Aorta (tissue), 5 donors: ENCODE measurements around the gene DTNB. TPM values are rescaled to one million over a fixed set of nuclear protein-coding genes. Genes with fewer than 3 reads are reported as not detected.
"Not testable (repeated sequence)": the region's sequence is repeated elsewhere in the genome, so short reads cannot be mapped to it uniquely, and the experiment has no call there.

Experiments
- ATAC-seq: fragments of 200-7000 bp; cut with Tn5 transposase; one replicate; pipeline ENCODE4 v1.9.1; 2022; ENCODE audit warnings: moderate library complexity; ENCODE audit not compliant: low FRiP score
- DNase-seq, 2 donors: peaks; one replicate each; pipeline ENCODE4 v3.0.0-alpha.2; 2020
- H3K27ac ChIP-seq, 2 donors: one replicate each; pipeline ENCODE4 v1.5.1; 2013; ENCODE audit warnings: low read length in 2 of 2, mild to moderate bottlenecking in 2 of 2, moderate library complexity in 2 of 2, control low read depth in 1 of 2, inconsistent platforms in 1 of 2, low read depth in 1 of 2
- H3K27me3 ChIP-seq, 2 donors: one replicate each; pipeline ENCODE4 v1.6.1; 2013; ENCODE audit warnings: control low read depth in 1 of 2, low read length in 1 of 2, mild to moderate bottlenecking in 1 of 2, moderate library complexity in 1 of 2; ENCODE audit not compliant: insufficient read depth in 2 of 2, control insufficient read depth in 1 of 2
- H3K36me3 ChIP-seq, 2 donors: one replicate each; pipeline ENCODE4 v1.6.1; 2013; ENCODE audit warnings: control low read depth in 1 of 2, low read length in 1 of 2, mild to moderate bottlenecking in 1 of 2; ENCODE audit not compliant: insufficient read depth in 2 of 2, control insufficient read depth in 1 of 2
- H3K4me1 ChIP-seq, 2 donors: one replicate each; pipeline ENCODE4 v1.6.1; 2013; ENCODE audit warnings: low read length in 2 of 2, control low read depth in 1 of 2, mild to moderate bottlenecking in 1 of 2, moderate library complexity in 1 of 2; ENCODE audit not compliant: insufficient read depth in 2 of 2, control insufficient read depth in 1 of 2
- H3K4me3 ChIP-seq, 2 donors: one replicate each; pipeline ENCODE4 v1.5.1; 2013; ENCODE audit warnings: low read length in 2 of 2, control low read depth in 1 of 2, mild to moderate bottlenecking in 1 of 2
- H3K9me3 ChIP-seq: one replicate; pipeline ENCODE4 v1.6.1; 2013; ENCODE audit warnings: mild to moderate bottlenecking, low read length; ENCODE audit not compliant: control insufficient read depth
- WGBS, 2 donors: extraction: QIAGEN DNeasy Blood & Tissue Kit; methylation state at CpG; one replicate each; pipeline ENCODE4 v1.1.7; 2013; 5-methylcytosine and 5-hydroxymethylcytosine counted together
- intact Hi-C, 2 donors: fragments of 100-400 bp; cut with DNase I; formaldehyde crosslinking; loops; one replicate each; pipeline versions ENCODE4 v1.14.2 to v1.15.0; 2022
- polyA plus RNA-seq, 2 donors: library from polyadenylated mRNA; stranded (reverse); fragments of 200-250 nt; gene quantifications; one replicate each; pipeline ENCODE4 v1.2.3, GENCODE V29; 2013
- total RNA-seq, 2 donors: library from RNA; stranded (reverse); fragmentation: NEBNext Ultra II Directional; extraction: Animal tissue kit (Norgen Biotek cat#: 25700); gene quantifications; one replicate each; pipeline ENCODE4 v1.2.1, GENCODE V29; 2021
- donor health status: healthy with polysubstance abuse.
- donor health status: Bipolar disorder and iron deficiency.
- donor health status: DM: no; HTN: no; CAD: no.
- donor health status: DM: no; HTN: no; CAD: no.
- donor health status: DM: yes; HTN: yes; CAD: no.

The DTNB gene
- total and polyA plus RNA-seq, 4 donors = 14.7 to 33.7 (median 17.1) TPM

DNA sequence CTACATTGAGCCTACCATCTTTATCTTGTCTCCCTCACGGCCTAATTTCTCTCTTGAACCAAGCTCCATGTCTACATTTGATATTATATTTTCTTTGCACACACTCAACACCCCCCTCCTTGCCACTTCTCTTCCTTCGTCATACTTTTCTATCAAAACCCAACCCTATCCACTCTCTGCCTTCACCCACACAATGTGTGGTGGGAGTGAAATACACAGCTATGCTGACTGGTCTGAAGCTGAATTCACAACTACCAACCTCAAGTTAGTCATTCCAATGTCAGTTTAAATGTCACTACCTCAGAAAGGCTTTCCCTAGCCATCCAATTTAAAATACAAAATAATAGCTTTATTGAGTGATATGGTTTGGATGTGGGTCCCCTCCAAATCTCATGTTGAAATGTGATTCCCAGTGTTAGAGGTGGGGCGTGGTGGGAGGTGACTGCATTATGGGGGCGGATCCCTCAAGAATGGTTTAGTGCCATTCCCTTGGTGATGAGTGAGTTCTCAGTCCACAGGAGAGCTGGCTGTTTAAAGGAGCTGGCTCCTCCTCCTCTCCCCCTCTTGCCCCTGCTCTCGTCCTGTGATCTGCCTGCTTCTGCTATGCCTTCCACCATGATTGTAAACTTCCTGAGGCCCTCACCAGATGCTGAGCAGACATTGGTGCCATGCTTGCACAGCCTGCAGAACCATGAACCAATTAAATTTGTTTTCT, 112.1 kb downstream of the DTNB start:
- intact Hi-C loops = no loop called here
- ATAC-seq (no peak), DNase-seq (no peak)
- Histone ChIP-seq H3K4me3 (no peak overlapping the region), H3K36me3 (no peaks in the 10 kb centered on the region), H3K27ac (no peak overlapping the region), H3K27me3 (no peaks in the 10 kb centered on the region), H3K4me1 (no peaks in the 10 kb centered on the region), H3K9me3 (no peaks in the 10 kb centered on the region)
- 92 to 97% methylated on average over 5 of the region's 5 CpGs for WGBS, 2 donors

- Histone ChIP-seq H3K4me3 (no peak overlapping the region), H3K4me1 (no peaks in the 10 kb centered on the region), H3K27me3 (no peaks in the 10 kb centered on the region), H3K27ac (no peak overlapping the region), H3K9me3 (no peaks in the 10 kb centered on the region), H3K36me3 (no peaks in the 10 kb centered on the region)
- DNase-seq (no peak), ATAC-seq (no peak)
- intact Hi-C loops = no loop called here
- 96 to 97% methylated on average over 10 of the region's 10 CpGs for WGBS, 2 donors
Measured at GRCh38 chr2:25559148-25559547, 114.2 kb downstream of the DTNB start.

GRCh38 chr2:25558262-25558661, 115.1 kb downstream of the DTNB start:
- Histone ChIP-seq H3K27ac (no peak overlapping the region), H3K27me3 (no peaks in the 10 kb centered on the region), H3K9me3 (no peaks in the 10 kb centered on the region), H3K36me3 (no peaks in the 10 kb centered on the region), H3K4me3 (no peak overlapping the region), H3K4me1 (no peaks in the 10 kb centered on the region)
- 72 to 77% methylated on average over 2 of the region's 2 CpGs for WGBS, 2 donors
- no peak for DNase-seq
- intact Hi-C loops = no loop called here
- no peak for ATAC-seq

DNA sequence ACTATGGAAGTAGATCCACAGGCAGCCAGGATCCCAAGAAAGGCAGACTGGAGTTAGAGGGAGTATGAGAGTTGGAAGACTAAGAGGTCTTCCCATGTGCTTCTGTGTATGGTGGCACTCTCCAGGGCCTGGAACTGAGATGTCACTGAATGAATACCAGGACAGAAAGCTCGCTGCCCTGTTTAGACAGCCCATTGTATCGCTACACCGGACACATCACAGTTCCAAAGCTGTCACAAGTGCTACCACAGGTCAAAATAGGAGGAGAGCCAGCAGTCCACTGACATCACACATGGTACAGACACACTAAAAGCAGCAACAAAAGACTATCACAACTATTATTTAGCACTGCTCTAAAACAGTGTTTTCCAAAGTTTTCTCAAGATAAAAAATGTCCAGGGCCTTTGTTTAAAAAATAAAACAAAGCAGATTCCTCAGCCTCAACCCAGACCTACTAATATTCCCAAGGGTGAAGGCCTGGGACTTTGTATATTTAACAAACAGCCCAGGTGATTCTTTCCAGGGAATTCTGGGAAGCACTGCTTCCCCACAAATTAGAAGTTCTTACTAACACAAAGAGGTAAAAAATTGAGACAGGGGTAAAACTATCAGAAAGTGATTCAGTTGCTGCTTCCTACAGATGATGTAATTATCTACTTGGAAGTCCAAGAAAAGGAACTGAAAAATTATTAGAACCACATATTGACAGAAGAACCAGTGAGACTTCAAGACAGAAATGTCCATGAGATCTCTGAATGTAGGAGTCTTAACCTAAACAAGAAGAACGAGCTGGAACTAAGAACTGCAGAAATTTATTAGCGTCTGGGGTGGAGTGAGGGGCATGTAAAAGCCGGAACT, 116.0 kb downstream of the DTNB start:
- 84 to 89% methylated on average over 6 of the region's 6 CpGs for WGBS, 2 donors
- DNase-seq = no peak
- H3K4me3 ChIP-seq = no peak overlapping the region
- intact Hi-C loops = no loop called here
- no peaks in the 10 kb centered on the region for H3K9me3 ChIP-seq
- H3K27ac ChIP-seq = no peak overlapping the region
- ATAC-seq = no peak
- H3K27me3 ChIP-seq = no peaks in the 10 kb centered on the region
- no peaks in the 10 kb centered on the region for H3K4me1 ChIP-seq
- no peaks in the 10 kb centered on the region for H3K36me3 ChIP-seq

DNA sequence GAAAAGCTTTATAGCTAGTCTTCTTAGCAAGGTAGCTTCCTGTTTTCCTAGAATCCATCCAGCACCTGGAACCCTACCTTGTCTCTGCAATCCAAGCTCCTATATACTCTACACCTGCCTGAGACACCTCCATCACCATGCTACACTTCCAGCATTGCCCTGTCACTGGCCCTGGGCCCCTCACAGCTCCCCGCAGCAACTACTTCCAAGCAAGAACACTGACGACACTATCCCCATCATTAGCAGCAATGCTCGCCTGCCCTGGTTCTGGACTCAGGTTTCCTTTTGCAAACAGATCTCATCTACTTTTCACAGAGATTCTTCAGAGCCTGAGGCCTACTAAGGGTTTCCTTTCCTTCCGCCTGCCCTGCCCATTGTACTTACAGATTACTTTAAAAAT, 121.1 kb downstream of the DTNB start:
- intact Hi-C loops = no loop called here
- DNase-seq = no peak
- Histone ChIP-seq H3K27me3 (no peaks in the 10 kb centered on the region), H3K36me3 (no peaks in the 10 kb centered on the region), H3K27ac (no peak overlapping the region), H3K4me1 (no peaks in the 10 kb centered on the region), H3K9me3 (no peaks in the 10 kb centered on the region), H3K4me3 (no peak overlapping the region)
- 98 to 99% methylated on average over 4 of the region's 4 CpGs for WGBS, 2 donors
- ATAC-seq = no peak

DNA sequence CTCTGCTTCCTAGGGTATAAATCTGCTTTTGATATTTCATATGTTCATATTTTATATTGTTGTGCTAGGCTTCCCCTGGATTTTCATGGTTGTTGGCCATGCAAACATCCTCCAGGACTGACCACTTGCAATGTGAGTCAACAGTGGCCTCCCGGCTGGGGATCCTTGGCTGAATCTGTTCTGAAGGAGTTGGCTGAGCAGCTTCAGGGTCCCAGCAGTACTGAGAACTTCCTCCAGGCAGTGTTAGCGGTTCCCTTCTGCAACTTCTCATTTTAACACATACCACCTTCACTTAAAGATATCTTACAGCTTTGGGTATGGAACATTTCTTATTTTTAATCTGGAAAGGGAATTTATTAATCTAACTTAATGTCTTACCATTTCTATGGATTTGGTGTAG, 122.1 kb downstream of the DTNB start:
- no peak overlapping the region for H3K4me3 ChIP-seq
- no peak for ATAC-seq
- H3K36me3 ChIP-seq = no peaks in the 10 kb centered on the region
- H3K4me1 ChIP-seq = no peaks in the 10 kb centered on the region
- intact Hi-C loops = no loop called here
- DNase-seq = no peak
- WGBS, 2 donors = 78 to 80% methylated on average over 2 of the region's 2 CpGs
- no peaks in the 10 kb centered on the region for H3K27me3 ChIP-seq
- H3K9me3 ChIP-seq = no peaks in the 10 kb centered on the region
- no peak overlapping the region for H3K27ac ChIP-seq

GRCh38 chr2:25549571-25549970, 123.8 kb downstream of the DTNB start:
- ATAC-seq, intact Hi-C loops, H3K27me3 ChIP-seq, H3K36me3 ChIP-seq, H3K4me3 ChIP-seq, H3K9me3 ChIP-seq, H3K27ac ChIP-seq, H3K4me1 ChIP-seq, DNase-seq: not testable (repeated sequence)
- 63 to 68% methylated on average over 2 of the region's 2 CpGs for WGBS, 2 donors

DNA sequence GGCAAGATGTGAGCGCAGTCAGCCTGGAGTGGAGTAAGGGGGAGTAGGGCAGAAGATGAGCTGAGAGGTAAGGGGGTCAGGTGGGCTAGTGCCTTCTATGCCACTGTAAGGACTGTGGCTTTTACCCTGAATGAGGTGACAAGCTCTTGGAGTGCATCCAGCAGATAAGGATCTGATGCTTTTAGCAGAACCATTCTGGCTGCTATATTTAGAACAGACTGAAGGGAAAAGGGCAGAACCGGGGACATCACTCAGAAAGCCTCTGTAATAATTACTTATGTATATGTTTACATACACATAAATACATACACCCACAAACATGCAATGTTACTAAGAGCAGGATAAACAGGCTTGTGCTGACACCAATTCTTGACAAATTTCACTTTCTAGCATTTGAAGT, 124.8 kb downstream of the DTNB start:
- Histone ChIP-seq H3K4me1 (no peaks in the 10 kb centered on the region), H3K27ac (no peak overlapping the region), H3K9me3 (no peaks in the 10 kb centered on the region), H3K4me3 (no peak overlapping the region), H3K27me3 (no peaks in the 10 kb centered on the region), H3K36me3 (no peaks in the 10 kb centered on the region)
- intact Hi-C loops = no loop called here
- ATAC-seq = no peak
- no peak for DNase-seq
- WGBS, 2 donors = 56 to 57% methylated on average over 2 of the region's 2 CpGs

GRCh38 chr2:25546852-25547251, 126.5 kb downstream of the DTNB start:
- intact Hi-C loops = no loop called here
- no peak for ATAC-seq
- H3K4me3 ChIP-seq = no peak overlapping the region
- DNase-seq = no peak
- no peaks in the 10 kb centered on the region for H3K27me3 ChIP-seq
- H3K36me3 ChIP-seq = no peaks in the 10 kb centered on the region
- no peak overlapping the region for H3K27ac ChIP-seq
- no peaks in the 10 kb centered on the region for H3K4me1 ChIP-seq
- 99% methylated on average over 3 of the region's 3 CpGs for WGBS, 2 donors
- H3K9me3 ChIP-seq = no peaks in the 10 kb centered on the region
